ENCODE results near the gene NEBL. TPM values are rescaled to one million over a fixed set of nuclear protein-coding genes. Genes with fewer than 3 reads are reported as not detected.

NEBL gene
- total RNA-seq, 1 experiment from 2014 or later: 32.3 TPM

DNA sequence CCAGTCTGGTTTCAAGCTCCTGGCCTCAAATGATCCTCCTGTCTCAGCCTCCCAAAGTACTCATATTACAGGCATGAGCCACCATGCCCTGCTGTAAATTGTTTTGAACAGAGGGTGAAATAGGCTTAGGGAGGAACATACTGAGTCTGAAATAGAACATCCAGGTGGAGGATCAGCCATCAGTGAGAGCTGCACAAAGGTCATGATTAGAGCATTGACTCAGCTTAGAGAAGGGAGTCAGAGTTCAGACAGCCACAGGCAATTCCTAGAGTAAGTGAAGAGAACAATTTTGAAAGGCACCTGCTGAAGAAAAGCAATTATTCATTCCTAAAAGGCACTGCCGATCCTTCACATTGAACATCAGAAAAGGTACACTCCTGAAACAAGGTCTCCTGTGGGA lies 15.9 kb upstream of the NEBL start:
- TF ChIP-seq REST (IDR thresholded peaks at IDR 0.05; ENCODE audit: insufficient read depth in 1 of 2, low read depth in 2 of 2, low read length in 1 of 2) (no peak), POLR2AphosphoS5 (IDR thresholded peaks at IDR 0.05; ENCODE audit: low read depth, low read length) (no peak), TCF7L2 (IDR thresholded peaks at IDR 0.05; ENCODE audit: low read depth, low read length) (no peak), SIN3A (IDR thresholded peaks at IDR 0.05; ENCODE audit: borderline replicate concordance, insufficient read depth, low read depth, low read length) (no peak)
- TF ChIP-seq, protein P1, sequence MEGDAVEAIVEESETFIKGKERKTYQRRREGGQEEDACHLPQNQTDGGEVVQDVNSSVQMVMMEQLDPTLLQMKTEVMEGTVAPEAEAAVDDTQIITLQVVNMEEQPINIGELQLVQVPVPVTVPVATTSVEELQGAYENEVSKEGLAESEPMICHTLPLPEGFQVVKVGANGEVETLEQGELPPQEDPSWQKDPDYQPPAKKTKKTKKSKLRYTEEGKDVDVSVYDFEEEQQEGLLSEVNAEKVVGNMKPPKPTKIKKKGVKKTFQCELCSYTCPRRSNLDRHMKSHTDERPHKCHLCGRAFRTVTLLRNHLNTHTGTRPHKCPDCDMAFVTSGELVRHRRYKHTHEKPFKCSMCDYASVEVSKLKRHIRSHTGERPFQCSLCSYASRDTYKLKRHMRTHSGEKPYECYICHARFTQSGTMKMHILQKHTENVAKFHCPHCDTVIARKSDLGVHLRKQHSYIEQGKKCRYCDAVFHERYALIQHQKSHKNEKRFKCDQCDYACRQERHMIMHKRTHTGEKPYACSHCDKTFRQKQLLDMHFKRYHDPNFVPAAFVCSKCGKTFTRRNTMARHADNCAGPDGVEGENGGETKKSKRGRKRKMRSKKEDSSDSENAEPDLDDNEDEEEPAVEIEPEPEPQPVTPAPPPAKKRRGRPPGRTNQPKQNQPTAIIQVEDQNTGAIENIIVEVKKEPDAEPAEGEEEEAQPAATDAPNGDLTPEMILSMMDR (IDR thresholded peaks at IDR 0.05): no peak
- Histone ChIP-seq H3K27me3 (ENCODE audit: control insufficient read depth, insufficient read depth, low read length) (no peaks in the 10 kb centered on the region), H3K4me3 (ENCODE audit: low read depth in 2 of 2, low read length in 2 of 2) (no peak overlapping the region), H3K4me1 (ENCODE audit: control insufficient read depth, insufficient read depth, low read length) (no peaks in the 10 kb centered on the region), H3K9me3 (ENCODE audit: control insufficient read depth, insufficient read depth, low read depth, low read length) (no peaks in the 10 kb centered on the region), H3K36me3 (ENCODE audit: control insufficient read depth, insufficient read depth, low read length) (no peaks in the 10 kb centered on the region; the same call in 1 of the 2 replicates), H3K27ac (ENCODE audit: low read length) (no peak overlapping the region)
- in situ Hi-C loops (cut with HindIII; ENCODE audit: low pct_unique_long_range_greater_than_20kb, low sequenced_read_pairs) (no loop called here), intact Hi-C loops (cut with micrococcal nuclease; ENCODE audit: unreplicated experiment) (no loop called here)
- DNase-seq (ENCODE audit: low read depth, low spot score) (no peak), ATAC-seq (no peak)
- BruUV-seq (replicated peaks): no TSS peak
- ChIA-PET POLR2A (no interaction called here), CTCF (no interaction called here)

DNA sequence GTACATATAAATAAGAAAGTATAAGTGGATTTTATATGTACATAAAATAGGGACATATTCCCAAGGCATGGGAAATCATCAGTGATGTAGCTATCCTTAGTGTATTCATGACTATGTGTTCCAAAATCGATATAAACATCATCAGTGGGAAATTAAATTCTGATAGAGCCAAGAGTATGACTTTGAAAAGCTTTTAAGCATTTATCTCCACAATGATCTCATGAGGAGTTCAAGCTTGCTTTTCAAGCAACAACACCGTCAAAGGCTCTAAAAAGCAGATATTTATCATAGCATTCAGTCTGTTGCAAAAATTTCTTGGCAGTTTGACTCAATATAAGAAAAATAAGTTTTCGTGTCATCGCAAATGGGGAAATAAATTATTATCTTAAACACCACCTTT lies 14.5 kb upstream of the NEBL start:
- no peak for DNase-seq (ENCODE audit: low read depth, low spot score)
- Histone ChIP-seq H3K27me3 (ENCODE audit: control insufficient read depth, insufficient read depth, low read length) (no peaks in the 10 kb centered on the region), H3K9me3 (ENCODE audit: control insufficient read depth, insufficient read depth, low read depth, low read length) (no peaks in the 10 kb centered on the region), H3K4me3 (ENCODE audit: low read depth in 2 of 2, low read length in 2 of 2) (no peak overlapping the region), H3K27ac (ENCODE audit: low read length) (no peak overlapping the region), H3K4me1 (ENCODE audit: control insufficient read depth, insufficient read depth, low read length) (no peaks in the 10 kb centered on the region), H3K36me3 (ENCODE audit: control insufficient read depth, insufficient read depth, low read length) (no peaks in the 10 kb centered on the region; the same call in 1 of the 2 replicates)
- BruUV-seq (replicated peaks): no TSS peak
- in situ Hi-C loops (cut with HindIII; ENCODE audit: low pct_unique_long_range_greater_than_20kb, low sequenced_read_pairs): no loop called here
- ATAC-seq: no peak
- POLR2A ChIA-PET: no interaction called here
- CTCF ChIA-PET: no interaction called here
- intact Hi-C loops (cut with micrococcal nuclease; ENCODE audit: unreplicated experiment): no loop called here
- no peak for TF ChIP-seq SIN3A (IDR thresholded peaks at IDR 0.05; ENCODE audit: borderline replicate concordance, insufficient read depth, low read depth, low read length)

DNA sequence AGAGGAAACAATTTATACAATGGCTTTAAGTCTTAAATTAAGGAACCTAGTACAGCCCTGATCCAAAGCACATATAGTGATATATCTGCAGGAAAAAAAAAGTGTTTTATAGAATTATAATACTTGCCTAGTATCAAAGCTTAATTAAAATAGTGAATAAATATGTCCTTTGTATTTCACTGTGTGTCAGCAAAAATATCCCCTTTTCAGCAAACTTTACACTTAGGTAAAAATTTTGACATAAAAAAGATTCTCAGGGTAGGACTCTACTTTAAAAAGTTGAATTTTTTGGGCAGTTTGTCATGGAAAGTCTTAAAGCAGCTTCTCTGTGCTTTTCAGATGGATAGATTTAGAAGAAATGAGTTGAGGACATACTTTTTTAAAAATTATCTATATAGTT lies 12.7 kb upstream of the NEBL start:
- BruUV-seq (replicated peaks): no TSS peak
- Histone ChIP-seq H3K36me3 (ENCODE audit: control insufficient read depth, insufficient read depth, low read length) (no peaks in the 10 kb centered on the region; the same call in 1 of the 2 replicates), H3K9me3 (ENCODE audit: control insufficient read depth, insufficient read depth, low read depth, low read length) (no peaks in the 10 kb centered on the region), H3K27ac (ENCODE audit: low read length) (no peak overlapping the region), H3K4me1 (ENCODE audit: control insufficient read depth, insufficient read depth, low read length) (no peaks in the 10 kb centered on the region), H3K27me3 (ENCODE audit: control insufficient read depth, insufficient read depth, low read length) (no peaks in the 10 kb centered on the region), H3K4me3 (ENCODE audit: low read depth in 2 of 2, low read length in 2 of 2) (no peak overlapping the region)
- in situ Hi-C loops (cut with HindIII; ENCODE audit: low pct_unique_long_range_greater_than_20kb, low sequenced_read_pairs) (no loop called here), intact Hi-C loops (cut with micrococcal nuclease; ENCODE audit: unreplicated experiment) (no loop called here)
- DNase-seq (ENCODE audit: low read depth, low spot score): no peak
- CTCF ChIA-PET: no interaction called here
- POLR2A ChIA-PET: interaction anchor here (0.5 kb wide), 1 partner anchor 861 kb away, joined by 6 read pairs; no protein-coding TSS in a partner anchor
- TF ChIP-seq REST (IDR thresholded peaks at IDR 0.05; ENCODE audit: insufficient read depth in 1 of 2, low read depth in 2 of 2, low read length in 1 of 2): no peak
- no peak for ATAC-seq

Measured in Panc1 (cell line).